NCI-H146 treated with DMSO at 0.1 percent for 48 hours (cell line): ENCODE data around the gene F5.
A peak's percentile ranks its signal among the peaks of the same experiment; 100 is the strongest.
"Not testable (repeated sequence)": the region's sequence is repeated elsewhere in the genome, so short reads cannot be mapped to it uniquely, and the experiment has no call there.

Experiments
- DNase-seq: peaks from one replicate; lab custom pipeline; 2025; ENCODE audit not compliant: unreplicated experiment; lab: John Stamatoyannopoulos, UW

Gene F5

DNA sequence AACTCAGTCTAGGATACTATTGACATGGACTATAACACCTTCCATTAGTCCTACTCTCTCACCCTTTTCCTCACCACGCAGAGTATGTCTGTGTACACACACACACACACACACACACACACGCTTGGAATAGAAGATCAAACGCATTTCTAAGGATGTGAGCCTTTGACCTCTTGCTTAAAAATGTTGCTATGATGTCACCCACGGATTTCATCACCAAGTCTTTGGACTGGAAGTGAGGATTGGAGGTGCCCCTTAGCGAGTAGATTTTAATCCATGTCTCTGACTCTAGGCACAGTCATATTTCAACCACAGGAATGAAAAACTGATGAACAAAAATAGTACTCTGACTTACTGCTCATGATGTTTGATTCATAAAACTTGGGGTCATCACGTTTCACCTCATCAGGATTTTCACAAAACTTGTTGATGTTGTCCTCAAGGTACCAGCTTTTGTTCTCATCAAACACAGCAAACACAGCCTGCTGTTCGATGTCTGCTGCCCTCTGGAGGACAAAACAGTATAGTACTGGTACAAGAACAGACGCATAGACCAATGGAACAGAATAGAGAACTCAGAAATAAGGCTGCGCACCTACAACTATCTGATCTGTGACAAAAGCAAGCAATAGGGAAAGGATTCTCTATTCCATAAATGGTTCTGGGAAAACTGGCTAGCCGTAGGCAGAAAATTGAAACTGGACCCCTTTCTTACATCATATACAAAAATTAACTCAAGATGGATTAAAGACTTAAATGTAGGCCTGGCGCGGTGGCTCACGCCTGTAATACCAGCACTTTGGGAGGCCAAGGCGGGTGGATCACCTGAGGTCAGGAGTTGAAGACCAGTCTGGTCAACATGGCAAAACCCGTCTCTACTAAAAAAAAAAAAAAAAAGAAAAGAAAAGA, 39.9 kb downstream of the F5 start:
- peak; percentile 61 for DNase-seq

DNA sequence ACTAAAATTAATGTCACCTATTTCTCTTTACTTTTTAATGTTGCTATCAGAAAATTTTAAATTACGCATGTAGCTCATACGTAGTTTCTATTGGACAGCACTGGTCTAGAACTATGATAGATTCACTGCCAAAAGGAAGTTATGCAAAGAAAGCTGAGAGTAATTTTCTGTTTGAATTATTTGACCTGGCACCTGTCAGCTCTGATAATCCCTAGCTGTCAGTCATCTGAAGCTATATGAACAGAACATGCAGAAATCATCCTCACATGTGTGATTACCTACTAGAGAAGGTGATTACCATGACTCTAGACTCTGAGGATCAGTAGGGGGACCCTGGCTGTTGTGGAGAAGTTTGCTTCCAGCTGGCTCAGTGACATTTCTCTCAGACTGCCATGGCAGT, 40.8 kb downstream of the F5 start:
- DNase-seq, result no peak

DNA sequence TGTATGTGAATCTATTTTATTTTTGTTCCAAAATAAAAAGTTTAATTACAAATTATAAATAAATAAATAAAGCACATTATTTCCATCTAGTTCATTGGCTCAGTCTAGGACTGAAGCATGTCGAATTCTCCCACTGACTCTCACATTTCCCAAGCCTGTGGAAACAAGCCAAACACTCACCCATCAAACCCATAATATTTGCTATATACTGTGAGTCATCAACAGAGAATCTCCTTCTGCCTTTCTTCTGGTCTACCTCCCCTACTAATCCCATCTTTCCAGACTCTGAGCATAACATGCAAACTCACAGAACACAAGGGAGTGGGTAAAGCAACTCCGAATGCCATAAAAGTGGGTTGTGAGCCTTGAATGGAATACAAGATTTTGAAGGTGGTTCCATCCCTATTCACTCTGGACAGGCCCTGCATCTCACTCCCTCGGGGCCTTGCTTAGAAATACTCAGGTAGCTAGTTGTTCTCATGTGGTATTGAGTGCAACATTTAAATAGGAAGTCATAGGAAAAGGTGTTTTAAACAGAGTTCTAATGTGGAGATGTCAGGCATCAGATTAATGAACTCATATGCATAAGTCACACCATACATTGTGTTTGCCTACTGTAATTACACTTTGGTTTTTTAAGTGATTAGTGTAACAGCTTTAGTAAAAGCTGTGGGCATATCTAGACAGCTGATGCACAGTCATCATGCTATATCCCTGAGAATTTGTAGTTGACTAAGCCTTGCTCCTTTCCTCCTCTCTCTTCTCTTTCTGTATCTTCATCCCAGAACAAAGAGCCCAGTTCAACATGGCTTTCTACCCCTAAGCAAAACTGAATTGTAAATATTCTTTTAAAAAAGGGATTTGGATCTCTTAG, 47.0 kb downstream of the F5 start:
- no peak for DNase-seq

DNA sequence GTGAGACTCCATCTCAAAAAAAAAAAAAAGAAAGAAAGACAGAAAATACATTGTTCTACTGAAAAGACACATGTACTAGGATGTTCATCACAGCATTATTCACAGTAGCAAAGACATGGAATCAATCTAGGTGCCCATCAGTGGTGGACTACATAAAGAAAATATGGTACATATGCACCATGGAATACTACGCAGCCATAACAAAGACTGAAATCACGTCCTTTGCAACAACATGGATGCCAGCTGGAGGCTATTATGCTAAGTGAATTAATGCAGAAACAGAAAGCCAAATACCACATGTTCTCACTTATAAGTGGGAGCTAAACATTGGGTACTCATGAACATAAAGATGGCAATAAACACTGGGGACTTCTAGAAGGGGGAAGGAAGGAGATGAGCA, 51.6 kb downstream of the F5 start:
- no peak for DNase-seq

DNA sequence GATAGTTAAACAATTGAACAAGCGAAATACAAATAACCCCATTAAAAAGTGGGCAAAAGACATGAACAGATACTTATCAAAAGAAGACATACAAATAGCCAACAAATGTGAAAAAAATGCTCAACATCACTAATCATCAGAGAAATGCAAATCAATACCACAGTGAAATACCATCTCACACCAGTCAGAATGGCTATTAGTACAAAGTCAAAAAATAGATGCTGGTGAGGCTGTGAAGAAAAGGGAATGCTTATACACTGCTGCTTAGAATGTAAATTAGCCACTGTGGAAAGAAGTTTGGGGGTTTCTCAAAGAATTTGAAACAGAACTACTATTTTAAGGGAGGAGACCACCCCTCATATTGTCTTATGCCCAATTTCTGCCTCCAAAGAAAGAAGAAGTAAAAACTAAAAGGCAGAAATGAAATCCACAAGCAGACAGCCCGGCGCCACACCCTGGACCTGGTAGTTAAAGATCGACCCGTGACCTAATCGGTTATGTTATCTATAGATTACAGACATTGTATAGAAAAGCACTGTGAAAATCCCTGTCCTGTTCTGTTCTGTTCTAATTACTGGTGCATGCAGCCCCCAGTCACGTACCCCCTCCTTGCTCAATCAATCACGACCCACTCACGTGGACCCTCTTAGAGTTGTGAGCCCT, 52.6 kb downstream of the F5 start:
- DNase-seq, result not testable (repeated sequence)

DNA sequence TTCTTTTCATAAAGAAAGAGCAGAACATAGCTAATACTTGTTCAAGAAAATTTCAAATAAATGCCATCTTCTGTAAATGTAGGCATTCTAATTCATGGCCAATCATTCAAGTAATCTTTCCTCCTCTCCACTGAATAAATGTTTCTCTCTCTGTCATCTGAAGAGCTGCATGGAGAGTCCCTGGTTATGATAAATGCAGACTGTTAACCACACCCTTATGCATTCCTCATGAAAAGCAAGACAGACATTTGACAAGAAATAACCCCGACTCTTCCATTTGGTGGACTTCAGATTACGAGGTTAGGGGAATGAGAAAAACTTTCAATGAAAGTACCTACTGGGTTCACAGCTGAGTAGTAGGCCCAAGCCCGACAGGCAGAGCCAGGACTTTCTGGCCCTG, 55.8 kb downstream of the F5 start:
- DNase-seq, result no peak

DNA sequence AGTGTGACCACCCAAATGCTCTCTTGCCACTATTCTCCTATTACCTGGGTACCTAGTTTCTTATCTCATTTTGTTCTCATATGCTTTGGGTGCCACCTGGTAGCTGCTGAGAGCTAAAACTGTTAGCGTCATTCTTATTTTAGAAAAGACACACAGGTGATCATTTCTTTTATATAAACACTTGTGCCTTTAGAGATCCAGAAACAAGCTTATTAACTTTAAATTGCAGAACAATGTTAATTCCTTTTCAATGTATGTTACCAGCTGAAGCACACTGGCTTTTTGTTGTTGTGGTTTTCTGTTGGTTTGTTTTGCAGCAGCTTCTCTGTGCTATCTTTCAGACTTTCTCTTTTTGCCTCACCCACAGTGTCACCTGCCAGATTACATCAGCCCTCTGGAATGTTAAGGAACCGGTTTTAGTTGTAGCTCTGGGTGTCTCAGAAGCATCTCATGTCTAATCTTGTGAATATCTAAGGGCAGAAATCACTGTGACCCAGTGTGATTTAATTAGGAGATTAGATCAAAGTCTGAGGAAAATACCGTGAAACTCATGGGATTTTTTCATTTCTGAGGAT, 57.1 kb downstream of the F5 start:
- peak; percentile 42 for DNase-seq

DNA sequence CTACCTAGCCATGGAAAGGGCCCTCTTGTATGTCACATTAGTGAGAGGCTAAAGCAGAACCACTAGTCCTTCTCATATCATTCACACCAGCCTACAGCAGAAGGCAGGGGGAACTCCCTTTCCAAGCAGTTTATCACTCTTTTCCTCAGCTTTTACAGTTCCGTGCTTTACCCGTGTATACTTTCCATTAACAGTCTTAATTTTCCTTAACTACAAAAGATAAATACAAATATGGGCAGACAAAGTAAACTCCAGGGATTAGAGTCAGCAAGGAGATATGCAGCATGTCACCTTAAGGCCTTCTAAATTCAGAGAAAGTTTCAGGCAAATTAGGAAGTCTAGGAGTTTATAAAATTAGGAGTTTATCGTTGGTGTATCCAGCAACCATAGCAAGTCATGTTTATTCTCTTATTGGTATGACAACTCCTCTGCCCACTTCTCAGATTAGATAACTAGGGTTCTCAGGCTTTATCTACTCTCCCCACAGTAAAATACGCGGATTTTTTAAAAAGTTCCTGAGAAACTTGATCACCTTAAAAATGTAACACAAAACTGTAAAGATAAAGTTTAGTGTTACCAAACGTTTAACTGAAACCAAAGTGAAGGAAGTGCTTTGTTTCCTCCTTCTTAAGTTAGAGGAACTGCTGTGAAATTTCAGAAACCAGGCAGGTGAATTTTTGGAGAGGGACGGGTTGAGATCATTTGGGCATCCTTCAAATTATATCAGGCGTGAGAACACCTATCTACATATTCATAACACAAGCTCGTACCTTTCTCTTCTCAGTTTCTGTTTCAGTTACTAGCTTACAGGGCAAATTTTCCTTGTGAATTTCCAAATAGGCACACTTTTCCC, 57.8 kb downstream of the F5 start:
- no peak for DNase-seq

DNA sequence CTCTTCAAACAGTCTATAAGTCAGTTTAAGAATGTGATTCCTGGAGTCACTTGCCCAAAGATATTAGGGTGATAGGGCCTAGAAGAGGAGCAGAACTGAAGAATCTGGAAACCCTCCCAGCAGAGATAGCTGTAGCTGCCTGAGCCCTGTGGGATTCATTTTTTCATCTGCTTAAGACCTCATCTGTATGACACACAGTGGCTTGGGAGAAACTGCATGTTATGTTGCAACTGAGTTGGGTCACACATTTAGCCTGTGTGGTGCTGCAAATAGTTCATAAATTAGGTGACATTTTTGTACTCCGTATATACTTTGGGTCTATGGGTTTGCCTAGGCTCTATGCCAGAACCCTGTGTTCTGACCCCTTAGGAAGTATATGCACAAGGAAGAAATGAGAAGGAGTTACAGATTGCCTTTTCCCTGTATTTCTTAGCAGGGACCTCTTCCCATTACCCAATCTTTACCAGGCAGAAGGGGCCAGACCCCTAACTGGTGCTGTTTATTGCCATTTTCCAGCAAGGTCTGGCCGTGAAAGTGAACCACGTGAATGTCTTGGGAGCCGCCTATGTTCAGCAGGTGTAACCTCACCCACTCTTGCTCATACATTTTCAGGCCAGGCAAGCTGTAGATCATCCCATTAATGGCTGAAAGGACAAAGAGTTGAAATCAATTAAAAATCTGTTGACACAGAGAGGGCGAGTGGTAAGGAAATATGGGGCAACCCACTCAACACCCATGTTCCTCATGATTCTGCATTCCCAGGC, 58.6 kb downstream of the F5 start:
- DNase-seq, result peak; percentile 15

DNA sequence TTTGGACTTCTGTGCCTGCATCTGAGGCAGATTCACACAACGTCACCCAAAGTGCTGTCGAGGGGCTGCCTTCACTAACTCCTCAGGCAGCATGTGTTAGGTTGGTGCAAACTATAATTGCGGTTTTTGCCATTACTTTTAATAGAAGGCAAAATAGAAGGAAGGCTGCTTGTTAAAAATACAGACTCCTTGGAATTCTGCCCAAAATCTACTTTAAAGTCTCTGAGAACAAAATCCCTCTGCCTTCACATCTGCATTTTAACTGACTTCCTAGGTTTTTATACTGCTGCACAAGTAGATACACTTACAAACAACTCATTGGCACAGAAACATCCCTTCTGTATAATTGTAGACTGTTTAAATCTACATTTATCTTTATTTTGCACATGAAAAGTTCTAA, 59.3 kb downstream of the F5 start:
- no peak for DNase-seq

DNA sequence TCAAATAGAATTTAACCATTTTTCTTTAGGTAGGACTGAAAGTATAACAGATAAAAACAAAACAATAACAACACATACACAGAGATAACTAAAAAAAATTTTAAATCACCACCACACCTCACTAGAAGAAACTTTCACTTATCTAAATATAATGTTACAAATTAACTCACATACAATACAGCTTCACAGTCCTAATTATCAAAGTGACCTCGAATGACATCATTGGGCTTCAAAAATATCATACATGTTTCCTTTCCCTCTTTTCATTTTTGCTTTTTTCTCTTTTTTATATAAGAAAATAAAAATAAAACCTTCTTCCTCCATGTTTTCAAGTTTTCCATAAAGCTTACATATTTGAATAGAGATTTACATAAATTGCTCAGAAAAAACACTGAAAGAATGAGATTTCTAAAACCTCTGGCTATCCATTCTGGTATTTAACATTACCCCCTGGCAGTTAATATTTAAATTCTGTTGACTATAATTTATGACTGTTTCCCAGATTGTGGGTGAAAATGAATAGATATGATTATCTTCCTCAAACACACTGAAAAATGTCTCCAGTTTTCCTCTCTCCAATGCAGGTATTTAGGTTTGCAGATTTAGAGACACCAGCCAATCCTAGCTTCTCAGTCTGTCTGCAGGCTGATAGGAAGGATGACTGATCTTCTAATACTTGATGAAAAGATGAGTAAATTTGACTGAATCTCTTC, 60.0 kb downstream of the F5 start:
- no peak for DNase-seq

DNA sequence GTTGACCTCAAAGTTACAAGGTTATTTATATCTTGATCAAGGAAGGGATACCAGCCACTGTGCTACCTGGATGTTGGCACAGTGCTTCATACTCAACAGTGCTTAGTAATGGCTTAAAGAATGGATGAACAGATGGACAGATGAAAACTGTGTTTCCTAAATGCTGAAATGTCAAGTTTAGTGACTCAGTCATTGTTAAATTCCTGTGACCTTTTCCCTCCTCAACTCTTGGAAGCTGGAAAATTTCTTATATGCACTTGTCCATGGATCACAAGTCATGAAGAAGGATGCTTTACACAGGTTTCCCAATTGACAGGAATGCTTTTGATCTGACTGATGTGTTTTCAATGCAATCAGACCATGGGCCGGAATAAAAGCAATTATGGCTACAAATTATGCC, 60.9 kb downstream of the F5 start:
- no peak for DNase-seq

DNA sequence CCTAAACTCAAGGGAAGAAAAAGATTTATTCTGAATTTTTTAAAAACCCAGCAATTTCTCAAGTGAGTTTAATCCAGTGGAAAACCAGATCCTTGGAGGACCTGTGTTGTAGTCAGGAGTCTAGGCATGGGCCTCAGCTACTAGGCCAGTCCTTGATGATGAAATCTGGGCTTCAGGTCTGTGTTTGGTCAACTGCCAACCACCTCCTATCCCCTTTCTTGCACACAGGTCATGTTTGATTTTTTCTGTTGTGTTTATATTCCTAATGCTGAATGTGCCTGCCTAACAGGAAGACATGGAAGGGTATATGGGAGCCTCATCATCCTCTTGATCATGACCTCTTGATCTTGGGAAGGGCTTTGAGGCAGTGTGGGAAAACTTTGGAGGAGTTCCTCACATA, 62.4 kb downstream of the F5 start:
- DNase-seq, result no peak

DNA sequence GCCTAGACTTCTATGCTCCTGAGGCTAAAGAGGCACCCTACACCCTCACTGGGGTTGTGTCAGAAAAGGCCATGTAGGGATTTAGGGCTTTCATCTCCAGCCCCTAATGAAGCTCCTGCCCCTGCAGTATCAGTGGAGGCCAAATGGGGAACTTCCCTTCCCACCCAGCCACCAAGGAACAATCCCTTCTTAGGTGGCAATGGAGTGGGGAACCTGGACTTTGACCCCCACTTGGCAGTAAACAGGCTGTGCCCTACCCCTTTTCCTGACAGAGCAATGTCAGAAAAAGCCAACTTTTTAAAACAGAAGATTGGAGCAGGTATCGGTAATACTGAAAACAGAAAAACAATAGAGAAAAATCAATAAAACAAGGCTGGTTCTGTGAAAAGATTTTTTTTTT, 65.1 kb downstream of the F5 start:
- DNase-seq, result no peak

DNA sequence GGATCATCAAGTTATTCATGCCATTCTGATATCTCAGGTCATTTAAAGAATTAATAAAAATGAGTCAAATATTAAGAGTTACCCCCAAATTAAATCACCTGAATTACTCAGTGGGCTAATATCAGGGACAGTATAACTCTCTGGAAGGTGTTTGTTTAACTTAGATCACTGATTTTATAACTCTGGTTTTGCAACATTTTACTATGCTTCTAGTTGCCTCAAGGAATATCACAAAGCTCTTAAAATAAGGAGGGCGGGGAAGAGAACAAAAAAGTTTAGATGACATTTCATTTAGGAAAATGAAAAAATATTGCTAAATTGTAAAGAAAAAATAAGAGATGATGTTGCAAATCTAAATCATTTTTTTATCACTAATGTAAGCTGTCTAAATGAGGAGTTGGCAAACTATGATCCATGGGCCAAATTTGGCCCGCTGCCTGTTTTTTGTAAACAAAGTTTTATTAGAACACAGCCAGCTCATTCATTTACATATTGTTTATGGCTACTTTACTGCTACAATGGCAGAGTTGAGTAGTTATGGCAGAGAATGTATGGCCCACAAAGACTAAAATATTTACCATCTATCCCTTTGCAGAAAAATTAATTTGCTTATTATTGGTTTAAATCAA, 68.6 kb downstream of the F5 start:
- no peak for DNase-seq

DNA sequence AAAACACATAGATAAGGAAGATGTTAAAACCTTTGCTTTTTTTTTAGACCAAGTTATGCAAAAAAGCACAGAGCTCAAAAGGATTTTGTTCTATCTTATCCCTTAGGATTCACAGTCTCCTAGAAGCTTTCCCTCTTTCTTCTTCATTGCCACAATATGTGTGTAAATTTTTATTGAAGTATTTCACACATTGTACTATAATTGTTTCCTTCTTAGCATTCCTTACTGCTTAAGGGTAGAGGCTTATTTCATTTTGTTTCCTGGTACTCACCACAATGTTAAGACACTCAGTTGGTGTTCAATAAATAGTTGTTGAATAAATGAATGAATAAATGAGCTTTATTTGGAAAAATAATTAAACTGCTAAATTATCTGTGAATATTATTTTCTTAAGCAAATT, 70.6 kb downstream of the F5 start:
- no peak for DNase-seq

DNA sequence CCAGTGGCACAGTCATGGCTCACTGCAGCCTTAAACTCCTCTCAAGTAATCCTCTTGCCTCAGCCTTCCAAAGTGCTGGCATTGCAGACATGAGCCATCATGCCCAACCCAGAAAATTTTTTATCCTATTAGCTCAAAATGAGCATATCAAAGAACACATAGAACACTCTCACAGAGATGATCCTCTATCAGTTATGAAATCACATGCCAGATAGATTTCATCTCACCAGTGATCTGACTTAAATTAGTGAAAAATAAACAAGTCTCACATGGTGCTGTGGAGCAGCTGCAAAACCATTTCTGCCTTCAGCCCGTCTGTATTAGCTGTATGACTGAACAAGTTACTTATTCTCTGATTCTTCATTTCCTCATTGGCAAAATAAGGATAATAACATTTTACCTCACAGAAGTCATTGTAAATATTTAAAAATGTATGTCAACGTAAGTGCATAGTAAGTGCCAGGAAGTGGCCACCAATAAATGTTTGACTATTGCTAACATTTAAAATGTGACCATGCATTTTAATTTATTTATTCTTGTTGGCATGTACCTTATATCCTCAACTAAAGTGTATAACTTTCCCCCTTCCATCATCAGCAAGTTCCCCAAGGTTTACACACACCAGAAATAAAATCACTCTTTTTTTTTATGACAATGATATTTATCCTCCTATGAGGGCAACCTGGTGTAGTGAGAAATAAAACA, 71.6 kb downstream of the F5 start:
- DNase-seq, result peak; percentile 26

DNA sequence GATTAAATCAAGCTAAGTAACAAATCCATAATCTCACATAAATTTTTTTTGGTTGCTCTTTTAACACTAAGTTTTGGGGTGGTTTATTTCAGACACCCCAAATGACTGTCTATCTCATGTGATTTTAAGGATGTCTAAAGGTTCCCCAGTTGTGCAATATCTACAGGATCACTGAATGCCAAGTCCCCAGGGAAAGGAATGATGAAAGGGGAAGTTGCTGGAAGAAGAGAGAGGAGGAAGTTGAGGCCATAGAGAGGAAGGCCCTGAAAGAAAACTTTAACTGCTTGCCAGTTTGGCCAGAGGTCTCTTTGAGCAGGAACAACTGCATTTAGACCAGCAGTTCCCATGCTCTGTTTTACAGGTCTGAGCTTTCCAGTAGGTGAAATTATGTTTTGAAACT, 73.1 kb downstream of the F5 start:
- DNase-seq, result no peak
